ENCODE data around the gene SLC13A3. TPM values are rescaled to one million over a fixed set of nuclear protein-coding genes. Genes with fewer than 3 reads are reported as not detected.

Gene SLC13A3
- total RNA-seq, 1 donor = 3.0 TPM

DNA sequence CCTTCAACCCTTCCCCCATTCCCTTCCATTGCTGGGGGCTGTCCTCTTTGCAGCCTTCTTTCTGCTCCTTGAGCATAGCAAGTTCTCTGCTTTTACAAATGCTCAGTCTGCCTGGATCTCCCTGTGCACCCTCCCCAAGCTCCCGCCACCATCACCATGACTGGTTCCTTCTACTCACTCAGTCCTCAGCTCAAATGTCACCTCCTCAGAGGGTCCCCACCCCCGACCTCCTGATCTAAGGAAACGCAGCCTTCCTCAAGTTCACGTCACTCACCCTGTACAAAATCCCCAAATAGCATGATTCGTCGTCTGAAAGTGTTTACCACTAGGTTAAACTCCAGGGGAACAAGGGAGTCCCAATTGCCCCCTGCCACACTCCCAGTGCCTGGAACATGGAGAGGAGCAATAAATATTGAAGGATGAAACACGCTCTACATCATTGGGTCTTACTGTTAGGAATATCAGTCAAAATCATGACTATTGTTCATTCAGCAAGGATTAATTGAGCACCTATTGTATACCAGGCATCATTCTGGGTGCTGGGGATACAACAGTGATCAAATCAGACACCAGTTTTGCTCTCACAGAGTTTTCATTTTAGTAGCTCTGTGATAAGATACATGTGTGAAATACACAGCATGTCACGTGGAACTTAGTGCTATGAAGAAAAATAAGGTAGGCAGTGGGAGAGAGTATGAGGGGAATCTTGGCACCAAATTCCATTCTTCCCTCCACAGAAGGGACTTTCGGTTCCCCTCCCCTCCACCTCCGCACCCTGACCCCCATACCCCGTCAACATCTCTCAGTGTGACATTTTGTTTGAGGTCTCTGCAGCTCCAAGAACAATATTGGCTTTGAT, 22.4 kb upstream of the SLC13A3 start:
- TF ChIP-seq, protein P1, sequence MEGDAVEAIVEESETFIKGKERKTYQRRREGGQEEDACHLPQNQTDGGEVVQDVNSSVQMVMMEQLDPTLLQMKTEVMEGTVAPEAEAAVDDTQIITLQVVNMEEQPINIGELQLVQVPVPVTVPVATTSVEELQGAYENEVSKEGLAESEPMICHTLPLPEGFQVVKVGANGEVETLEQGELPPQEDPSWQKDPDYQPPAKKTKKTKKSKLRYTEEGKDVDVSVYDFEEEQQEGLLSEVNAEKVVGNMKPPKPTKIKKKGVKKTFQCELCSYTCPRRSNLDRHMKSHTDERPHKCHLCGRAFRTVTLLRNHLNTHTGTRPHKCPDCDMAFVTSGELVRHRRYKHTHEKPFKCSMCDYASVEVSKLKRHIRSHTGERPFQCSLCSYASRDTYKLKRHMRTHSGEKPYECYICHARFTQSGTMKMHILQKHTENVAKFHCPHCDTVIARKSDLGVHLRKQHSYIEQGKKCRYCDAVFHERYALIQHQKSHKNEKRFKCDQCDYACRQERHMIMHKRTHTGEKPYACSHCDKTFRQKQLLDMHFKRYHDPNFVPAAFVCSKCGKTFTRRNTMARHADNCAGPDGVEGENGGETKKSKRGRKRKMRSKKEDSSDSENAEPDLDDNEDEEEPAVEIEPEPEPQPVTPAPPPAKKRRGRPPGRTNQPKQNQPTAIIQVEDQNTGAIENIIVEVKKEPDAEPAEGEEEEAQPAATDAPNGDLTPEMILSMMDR (IDR thresholded peaks at IDR 0.05; ENCODE audit: insufficient read depth, low read length) = no peak
- DNase-seq (ENCODE audit: low read depth) = no peak
- no peak overlapping the region for H3K4me3 ChIP-seq (ENCODE audit: low read depth, low read length)

DNA sequence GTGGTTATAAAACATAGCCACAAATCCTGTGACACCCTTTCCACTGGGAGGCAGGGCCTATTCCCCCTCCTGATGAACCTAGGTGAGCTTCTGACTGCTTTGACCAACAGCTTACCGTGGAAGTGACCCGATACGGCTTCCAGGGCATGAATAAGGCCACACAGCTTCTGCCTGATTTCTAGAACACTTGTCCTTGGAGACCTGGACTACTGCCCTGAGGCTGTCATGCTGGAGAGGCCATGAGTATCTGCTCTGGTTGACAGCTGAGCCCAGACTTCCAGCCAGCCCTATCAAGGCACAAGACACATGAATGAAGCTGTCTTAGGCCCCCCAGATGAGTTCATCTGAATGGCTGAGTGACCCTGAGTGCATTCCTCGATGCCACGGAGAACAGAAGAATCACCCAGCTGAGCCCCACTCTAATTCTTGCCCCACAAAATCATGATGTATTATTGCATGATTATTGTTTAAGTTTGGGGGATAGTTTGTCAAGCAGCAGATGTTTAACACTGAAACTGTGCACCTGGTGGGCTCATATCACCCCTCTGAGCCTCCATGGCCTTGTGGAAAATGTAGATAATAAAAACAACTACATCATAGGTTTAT, 21.4 kb upstream of the SLC13A3 start:
- TF ChIP-seq, protein P1 (IDR thresholded peaks at IDR 0.05; ENCODE audit: insufficient read depth, low read length) = no peak
- no peak overlapping the region for H3K4me3 ChIP-seq (ENCODE audit: low read depth, low read length)
- no peak for DNase-seq (ENCODE audit: low read depth)

DNA sequence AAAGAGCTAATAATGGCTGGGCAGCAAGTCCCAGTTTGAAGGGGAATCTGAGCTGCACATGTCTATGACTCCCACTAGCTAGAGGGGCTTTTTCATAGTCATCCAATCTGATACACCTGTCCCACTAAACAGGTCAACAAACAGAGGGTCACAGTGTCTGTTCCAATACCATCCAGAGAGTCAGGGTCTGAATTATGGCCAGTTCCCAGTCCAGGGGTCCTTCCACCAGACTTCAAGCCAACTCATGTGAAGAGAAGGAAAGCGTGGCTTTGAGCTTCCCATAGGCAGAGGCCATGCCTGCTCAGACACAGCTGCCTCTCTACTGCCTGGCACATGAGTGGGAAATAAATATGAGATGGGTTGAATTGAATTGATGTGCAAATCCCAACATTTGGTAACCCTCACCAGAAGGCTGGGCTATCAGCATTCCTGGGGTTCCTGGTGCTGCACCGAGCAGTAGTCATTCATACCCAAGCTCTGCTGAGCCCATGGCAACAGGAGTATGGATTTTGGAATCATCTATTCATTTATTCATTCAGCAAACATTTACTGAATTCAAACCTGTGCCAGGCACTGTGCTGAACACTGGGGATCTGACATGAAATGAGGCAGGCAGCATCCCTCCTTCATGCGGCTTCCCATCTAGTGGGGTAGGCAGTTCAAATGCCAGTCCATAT, 20.7 kb upstream of the SLC13A3 start:
- DNase-seq (ENCODE audit: low read depth) = no peak
- H3K4me3 ChIP-seq (ENCODE audit: low read depth, low read length) = no peak overlapping the region
- TF ChIP-seq, protein P1 (IDR thresholded peaks at IDR 0.05; ENCODE audit: insufficient read depth, low read length) = no peak

DNA sequence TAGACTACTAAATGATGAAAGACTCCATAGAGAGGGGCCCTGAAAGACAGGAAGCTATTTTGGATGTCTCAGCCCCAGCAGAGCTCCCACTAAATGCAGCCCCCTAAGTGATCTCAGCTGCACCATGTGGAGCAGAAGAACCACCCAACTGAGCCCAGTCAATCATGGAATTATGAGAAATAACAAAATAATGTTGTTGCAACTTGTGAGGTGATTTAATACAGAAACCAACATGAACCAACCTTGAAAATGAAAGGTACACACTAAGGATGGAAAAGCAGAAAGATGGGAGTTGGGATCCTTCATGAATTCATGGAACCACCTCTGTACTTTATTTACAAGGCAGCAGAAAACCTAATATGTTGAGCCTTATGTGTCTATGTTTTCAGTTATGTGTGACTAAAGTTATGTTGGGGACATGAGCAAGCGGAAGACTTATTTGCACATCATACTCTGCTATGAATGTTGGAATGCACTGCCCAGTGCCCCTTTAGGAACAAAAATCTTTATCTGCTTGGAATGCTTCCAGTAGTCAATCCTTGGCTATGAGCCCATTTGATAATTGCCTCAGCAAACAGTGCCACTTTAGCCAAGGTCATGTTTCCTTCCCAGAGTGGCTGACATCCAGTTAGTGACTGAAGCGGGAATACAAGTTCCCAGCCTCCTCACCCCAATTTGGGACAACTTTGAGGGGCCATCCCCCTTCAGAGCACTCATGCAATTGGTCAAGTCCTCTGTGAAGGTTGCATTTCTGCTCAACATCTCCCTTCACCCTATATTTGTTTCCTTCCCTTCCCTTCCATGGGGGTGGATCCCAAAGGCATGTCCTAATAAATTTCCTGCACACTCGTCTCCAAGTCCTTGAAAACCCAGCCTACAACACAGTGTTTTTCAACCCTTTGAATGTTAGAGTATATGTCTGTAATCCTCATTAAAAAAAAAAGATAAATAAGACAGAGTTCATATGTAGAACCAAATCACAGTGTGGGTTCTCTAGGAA, 19.6 kb upstream of the SLC13A3 start:
- no peak for DNase-seq (ENCODE audit: low read depth)
- H3K4me3 ChIP-seq (ENCODE audit: low read depth, low read length) = no peak overlapping the region
- TF ChIP-seq, protein P1 (IDR thresholded peaks at IDR 0.05; ENCODE audit: insufficient read depth, low read length) = no peak

DNA sequence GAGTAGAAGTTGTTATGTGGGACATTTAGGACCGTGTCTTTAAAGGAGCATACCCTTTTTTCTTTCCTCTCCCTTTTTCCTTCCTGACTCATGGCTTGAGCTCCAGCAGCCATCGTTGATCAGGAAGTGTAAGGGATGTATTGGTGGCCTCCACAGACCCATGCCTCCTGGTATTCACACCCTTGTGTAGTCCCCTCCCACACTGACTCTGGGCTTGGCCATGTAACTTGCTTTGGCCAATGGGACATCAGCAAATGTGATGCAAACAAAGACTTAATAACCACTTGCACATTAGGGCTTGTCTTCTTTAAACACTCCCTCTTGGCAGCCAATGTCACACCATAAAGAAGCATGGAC, 18.9 kb upstream of the SLC13A3 start:
- TF ChIP-seq, protein P1 (IDR thresholded peaks at IDR 0.05; ENCODE audit: insufficient read depth, low read length) = no peak
- DNase-seq (ENCODE audit: low read depth) = no peak
- H3K4me3 ChIP-seq (ENCODE audit: low read depth, low read length) = no peak overlapping the region
